Heart left ventricle (tissue), 16 donors: ENCODE measurements around the gene SF3B1. TPM values are rescaled to one million over a fixed set of nuclear protein-coding genes. Genes with fewer than 3 reads are reported as not detected.
"Not testable (repeated sequence)": the region's sequence is repeated elsewhere in the genome, so short reads cannot be mapped to it uniquely, and the experiment has no call there.

ENCODE experiments used
- ATAC-seq, 4 donors: fragments of 200-7000 bp; cut with Tn5 transposase; one replicate each; pipeline ENCODE4 v1.9.1; 2020 to 2022; ENCODE audit warnings: moderate library complexity in 4 of 4, mild to moderate bottlenecking in 3 of 4, moderate number of reproducible peaks in 1 of 4
- DNase-seq, 5 donors: peaks; one replicate each; pipeline ENCODE4 v3.0.0-alpha.2; 2020
- H3K27ac ChIP-seq, 12 donors: fragments of 200-600 bp; sonication (generic) in 4 of 12; one replicate each; pipeline versions ENCODE4 v1.5.0 to v1.8.0; 2016 to 2022; ENCODE audit warnings: mild to moderate bottlenecking in 2 of 12
- H3K27me3 ChIP-seq, 9 donors: fragments of 200-600 bp; sonication (generic) in 2 of 9; one replicate each; pipeline versions ENCODE4 v1.5.1 to v1.8.0; 2016 to 2022; ENCODE audit warnings: mild to moderate bottlenecking in 3 of 9
- H3K36me3 ChIP-seq, 9 donors: fragments of 200-600 bp; sonication (generic) in 2 of 9; one replicate each; pipeline versions ENCODE4 v1.5.0 to v1.8.0; 2018 to 2022; ENCODE audit warnings: mild to moderate bottlenecking in 2 of 9
- H3K4me1 ChIP-seq, 12 donors: fragments of 200-600 bp; sonication (generic) in 4 of 12; one replicate each; pipeline versions ENCODE4 v1.5.0 to v1.8.0; 2016 to 2022; ENCODE audit warnings: mild to moderate bottlenecking in 3 of 12
- H3K4me3 ChIP-seq, 12 donors: fragments of 200-600 bp; sonication (generic) in 4 of 12; one replicate each; pipeline versions ENCODE4 v1.5.0 to v1.8.0; 2017 to 2022; ENCODE audit warnings: mild to moderate bottlenecking in 9 of 12, moderate library complexity in 4 of 12
- H3K9me3 ChIP-seq, 12 donors: fragments of 200-600 bp; sonication (generic) in 4 of 12; one replicate each; pipeline versions ENCODE4 v1.5.0 to v1.8.0; 2016 to 2022; ENCODE audit warnings: mild to moderate bottlenecking in 1 of 12
- CTCF ChIP-seq, 12 donors: fragments of 200-600 bp; sonication (generic) in 4 of 12; IDR thresholded peaks; one replicate each; pipeline versions ENCODE4 v1.5.0 to v1.8.0; 2018 to 2022; ENCODE audit warnings: antibody characterized with exemption in 12 of 12, mild to moderate bottlenecking in 5 of 12
- POLR2A ChIP-seq, 2 donors: fragments of 450-650 bp; IDR thresholded peaks; one replicate each; pipeline ENCODE4 v1.6.1; 2017; ENCODE audit warnings: antibody characterized with exemption in 2 of 2, mild to moderate bottlenecking in 2 of 2, moderate library complexity in 2 of 2
- WGBS, 4 donors: extraction: QIAGEN DNeasy Blood & Tissue Kit in 2 of 4; methylation state at CpG; one replicate each; pipeline versions ENCODE4 v1.1.5 to v1.1.7; 2013 to 2018; 5-methylcytosine and 5-hydroxymethylcytosine counted together
- intact Hi-C, 10 donors: fragments of 100-400 bp; cut with DNase I; formaldehyde crosslinking; loops; one replicate each; pipeline versions ENCODE4 v1.11.1 to v1.14.2; 2022
- polyA plus RNA-seq, 2 donors: library from polyadenylated mRNA; stranded (reverse); fragments of 200-250 nt; gene quantifications; one replicate each; pipeline ENCODE4 v1.2.3, GENCODE V29; 2013
- total RNA-seq, 9 donors: library from RNA; depleted of rRNA in 2 of 9; stranded (reverse); fragments of >200 nt in 2 of 9; fragmentation: NEBNext Ultra II Directional in 3 of 9; extraction: Animal tissue kit (Norgen Biotek cat#: 25700) in 3 of 9; gene quantifications; one replicate each; pipeline versions ENCODE4 v1.1.0 to v1.2.4, GENCODE V29; 2016 to 2023
- donor health status: ischemic (EF 13 %, LVEDD 7.1; RV severe dilation, severe dysfunction).
- donor health status: healthy with polysubstance abuse.
- donor health status: DM: no; HTN: yes; CAD: no.
- donor health status: DM: no; HTN: no; CAD: no.
- donor health status: ischemic (EF 25% LVEDD 6.9; RV normal size, moderate dysfunction).
- donor health status: ischemic (EF 25% LVEDD 5.7; RV mildly dilated, moderate dysfunction).
- donor health status: healthy.
- donor health status: DM: yes; HTN: yes; CAD: no.
- donor health status: ischemic (EF 35%, LVEDD 5.7; RV mildly dilated, moderate dysfunction).
- donor health status: nonischemic (EF 11% LVEDD 7.7; RV severe dilation, severe dysfunction).
- donor health status: DM: yes; HTN: yes; CAD: no.
- donor health status: PGD.
- donor health status: ischemic (EF 29% LVEDD 5.4; RV normal size, mild dysfunction).
- donor health status: nonischemic (EF 23%, LVEDD 6.1; RV moderate dilation, normal function).

Gene SF3B1
- total and polyA plus RNA-seq, 11 donors, result 80.4 to 167 (median 132) TPM

GRCh38 chr2:197378494-197379307 is 56.1 kb downstream of the SF3B1 start:
- H3K4me3 ChIP-seq, result no peak overlapping the region
- TF ChIP-seq CTCF (IDR thresholded peaks at IDR 0.05) (peak; percentile 62 to 87 (median 77)), POLR2A (IDR thresholded peaks at IDR 0.05) (no peak)
- ATAC-seq, result peak in 3 of 4 donors; percentile 33 to 76 (median 53)
- no peaks in the 10 kb centered on the region for H3K36me3 ChIP-seq
- H3K27me3 ChIP-seq, result no peaks in the 10 kb centered on the region
- 50 to 55% (median 53%) methylated on average over 17 of the region's 17 CpGs for WGBS, 4 donors
- intact Hi-C loops, result loop anchor here (1.0 to 10.0 kb wide), 15 partner anchors 64 to 626 kb away; partner anchors contain the start of genes ANKRD44 (in 3 of the 10) and PGAP1 (in 1 of the 10)
- H3K4me1 ChIP-seq, result peaks cover 0 to 4% (median 0%) of the 10 kb centered on the region in 12 donors
- H3K27ac ChIP-seq, result no peak overlapping the region
- H3K9me3 ChIP-seq, result no peaks in the 10 kb centered on the region
- DNase-seq, result peak in 2 of 5 donors; percentile 18 to 45

DNA sequence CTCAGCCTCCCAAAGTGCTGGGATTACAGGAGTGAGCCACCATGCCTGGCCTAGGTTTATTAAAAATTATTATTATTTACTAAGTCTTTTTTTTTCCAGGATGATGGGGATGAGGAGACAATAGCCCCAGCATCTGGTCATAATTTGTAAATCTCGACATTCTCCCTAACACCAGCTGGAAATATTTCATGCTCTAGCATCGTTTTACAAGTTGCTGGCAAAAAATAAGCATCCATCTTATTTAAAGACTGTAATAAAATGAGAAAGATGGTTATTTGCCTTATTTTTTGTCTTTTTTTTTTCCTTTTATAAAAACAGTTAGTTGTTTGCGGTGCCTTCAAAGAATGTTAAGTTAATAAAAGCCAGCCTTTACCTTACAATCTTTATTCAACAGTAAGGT is 56.7 kb downstream of the SF3B1 start:
- ATAC-seq, result no peak
- Histone ChIP-seq H3K27ac (no peak overlapping the region), H3K4me1 (peaks cover 0 to 4% (median 0%) of the 10 kb centered on the region in 12 donors), H3K9me3 (no peaks in the 10 kb centered on the region), H3K27me3 (no peaks in the 10 kb centered on the region), H3K4me3 (no peak overlapping the region), H3K36me3 (no peaks in the 10 kb centered on the region)
- TF ChIP-seq CTCF (IDR thresholded peaks at IDR 0.05) (no peak), POLR2A (IDR thresholded peaks at IDR 0.05) (no peak)
- intact Hi-C loops, result loop anchor here (1.0 to 10.0 kb wide), 15 partner anchors 63 to 626 kb away; partner anchors contain the start of genes ANKRD44 (in 3 of the 10) and PGAP1 (in 1 of the 10)
- WGBS, 4 donors, result 45 to 54% (median 52%) methylated on average over 3 of the region's 3 CpGs
- DNase-seq, result no peak

- DNase-seq, result no peak
- 79 to 89% (median 85%) methylated on average over 9 of the region's 9 CpGs for WGBS, 4 donors
- Histone ChIP-seq H3K4me3 (no peak overlapping the region), H3K27ac (no peak overlapping the region), H3K9me3 (no peaks in the 10 kb centered on the region), H3K4me1 (peaks cover 0 to 4% (median 0%) of the 10 kb centered on the region in 12 donors), H3K36me3 (no peaks in the 10 kb centered on the region), H3K27me3 (no peaks in the 10 kb centered on the region)
- intact Hi-C loops, result loop anchor here (1.0 to 10.0 kb wide), 16 partner anchors 63 to 625 kb away; partner anchors contain the start of genes ANKRD44 (in 3 of the 10) and PGAP1 (in 1 of the 10)
- TF ChIP-seq POLR2A (IDR thresholded peaks at IDR 0.05) (no peak), CTCF (IDR thresholded peaks at IDR 0.05) (no peak)
- no peak for ATAC-seq
Observed at GRCh38 chr2:197377670-197378069, 57.2 kb downstream of the SF3B1 start.

DNA sequence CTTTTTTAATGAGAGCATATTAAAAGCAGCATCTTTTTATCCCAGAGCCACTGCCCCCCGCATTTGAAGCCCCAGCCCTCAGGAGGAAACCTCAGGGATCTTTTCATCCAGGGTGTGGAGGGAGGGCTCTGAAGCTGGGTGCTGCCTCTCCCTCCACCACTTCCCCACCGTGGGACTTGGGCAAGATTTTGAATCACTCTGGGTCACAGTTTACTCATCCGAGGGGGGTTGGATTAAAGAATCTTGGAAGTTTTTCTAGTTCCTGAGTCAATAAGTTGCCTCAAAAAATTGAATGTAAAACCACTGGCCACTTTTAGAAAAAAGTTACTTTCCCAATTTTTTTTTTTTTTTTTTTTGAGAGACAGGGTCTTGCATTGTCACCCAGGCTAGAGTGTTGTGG is 62.2 kb downstream of the SF3B1 start:
- Histone ChIP-seq H3K36me3 (no peaks in the 10 kb centered on the region), H3K9me3 (no peaks in the 10 kb centered on the region), H3K4me3 (no peak overlapping the region), H3K27ac (no peak overlapping the region), H3K4me1 (peaks cover 0 to 15% (median 0%) of the 10 kb centered on the region in 12 donors), H3K27me3 (no peaks in the 10 kb centered on the region)
- TF ChIP-seq CTCF (IDR thresholded peaks at IDR 0.05), result no peak
- DNase-seq (no peak), ATAC-seq (no peak)
- intact Hi-C loops, result loop anchor here in 3 of 10 donors (10.0 kb wide), 3 partner anchors 58 to 518 kb away; partner anchors contain the start of genes ANKRD44 (in 1 of the 3) and PGAP1 (in 1 of the 3)
- 56 to 71% (median 62%) methylated on average over 3 of the region's 3 CpGs for WGBS, 4 donors

GRCh38 chr2:197370664-197371063 is 64.2 kb downstream of the SF3B1 start:
- intact Hi-C loops, result loop anchor here in 3 of 10 donors (10.0 kb wide), 3 partner anchors 56 to 516 kb away; partner anchors contain the start of genes ANKRD44 (in 1 of the 3) and PGAP1 (in 1 of the 3)
- DNase-seq, result peak in 1 of 5 donors; percentile 62
- ATAC-seq, H3K4me3 ChIP-seq, H3K27me3 ChIP-seq, H3K27ac ChIP-seq, H3K36me3 ChIP-seq, H3K9me3 ChIP-seq: not testable (repeated sequence)
- 96 to 100% (median 97%) methylated on average over 3 to 31 of the region's 31 CpGs for whole genome bisulfite sequencing, 4 donors
- H3K4me1 ChIP-seq, result peaks cover 0 to 15% (median 0%) of the 10 kb centered on the region in 12 donors
